ENCODE results near the gene RAD9A. TPM values are rescaled to one million over a fixed set of nuclear protein-coding genes. Genes with fewer than 3 reads are reported as not detected.

RAD9A gene
- total RNA-seq, 1 donor from 2014 or later, result 11.1 TPM

DNA sequence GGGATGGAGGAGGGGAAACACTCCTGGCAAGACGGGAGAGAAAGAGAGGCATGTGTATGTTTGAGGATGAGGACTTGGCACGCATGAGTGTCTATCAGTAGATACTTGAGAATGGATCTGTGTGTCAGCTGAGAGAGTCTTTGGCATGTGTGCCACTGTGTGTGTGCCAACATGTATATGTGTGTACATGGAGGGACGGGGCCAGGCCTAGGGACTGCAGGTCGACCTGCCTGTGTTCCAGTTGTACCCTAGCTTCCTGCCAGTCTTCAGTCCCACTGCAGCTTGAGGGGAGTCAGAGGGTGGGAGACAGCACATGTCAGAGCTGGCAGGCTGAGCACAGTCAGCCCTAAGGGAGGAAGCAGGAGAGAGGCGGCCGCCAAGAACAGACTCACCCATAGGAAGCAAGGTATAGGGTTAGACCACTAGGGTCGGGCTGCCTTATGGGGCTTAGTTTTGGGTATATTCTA, 24.0 kb upstream of the RAD9A start:
- no peak for DNase-seq (ENCODE audit: low spot score)
- H3K4me3 Mint-ChIP-seq (ENCODE audit: unreplicated experiment), result no peak overlapping the region
- H3K9me3 Mint-ChIP-seq (ENCODE audit: low read depth), result no peaks in the 10 kb centered on the region
- TF ChIP-seq CTCF (IDR thresholded peaks at IDR 0.05), result no peak
- H3K36me3 Mint-ChIP-seq (ENCODE audit: low read depth), result peaks cover 10% of the 10 kb centered on the region
- no peak overlapping the region for H3K27ac Mint-ChIP-seq (ENCODE audit: unreplicated experiment)
- no peaks in the 10 kb centered on the region for H3K27me3 Mint-ChIP-seq (ENCODE audit: low read depth)
- peaks cover 46% of the 10 kb centered on the region for H3K4me1 Mint-ChIP-seq (ENCODE audit: low read depth)

- H3K4me3 Mint-ChIP-seq (ENCODE audit: unreplicated experiment), result no peak overlapping the region
- DNase-seq (ENCODE audit: low spot score), result no peak
Observed at GRCh38 chr11:67368621-67369020, 23.2 kb upstream of the RAD9A start.

GRCh38 chr11:67369275-67369674, 22.5 kb upstream of the RAD9A start:
- Mint-ChIP-seq H3K36me3 (ENCODE audit: low read depth) (peaks cover 10% of the 10 kb centered on the region), H3K4me1 (ENCODE audit: low read depth) (peaks cover 51% of the 10 kb centered on the region), H3K4me3 (ENCODE audit: unreplicated experiment) (no peak overlapping the region), H3K9me3 (ENCODE audit: low read depth) (no peaks in the 10 kb centered on the region), H3K27ac (ENCODE audit: unreplicated experiment) (peak overlapping the region; percentile 85), H3K27me3 (ENCODE audit: low read depth) (no peaks in the 10 kb centered on the region)
- no peak for TF ChIP-seq CTCF (IDR thresholded peaks at IDR 0.05)
- no peak for DNase-seq (ENCODE audit: low spot score)

More at GRCh38 chr11:67368621-67369020, 23.2 kb upstream of the RAD9A start:
- Mint-ChIP-seq H3K9me3 (ENCODE audit: low read depth) (no peaks in the 10 kb centered on the region), H3K27me3 (ENCODE audit: low read depth) (no peaks in the 10 kb centered on the region), H3K36me3 (ENCODE audit: low read depth) (peaks cover 10% of the 10 kb centered on the region), H3K4me1 (ENCODE audit: low read depth) (peaks cover 46% of the 10 kb centered on the region), H3K27ac (ENCODE audit: unreplicated experiment) (no peak overlapping the region)
- TF ChIP-seq CTCF (IDR thresholded peaks at IDR 0.05), result no peak

DNA sequence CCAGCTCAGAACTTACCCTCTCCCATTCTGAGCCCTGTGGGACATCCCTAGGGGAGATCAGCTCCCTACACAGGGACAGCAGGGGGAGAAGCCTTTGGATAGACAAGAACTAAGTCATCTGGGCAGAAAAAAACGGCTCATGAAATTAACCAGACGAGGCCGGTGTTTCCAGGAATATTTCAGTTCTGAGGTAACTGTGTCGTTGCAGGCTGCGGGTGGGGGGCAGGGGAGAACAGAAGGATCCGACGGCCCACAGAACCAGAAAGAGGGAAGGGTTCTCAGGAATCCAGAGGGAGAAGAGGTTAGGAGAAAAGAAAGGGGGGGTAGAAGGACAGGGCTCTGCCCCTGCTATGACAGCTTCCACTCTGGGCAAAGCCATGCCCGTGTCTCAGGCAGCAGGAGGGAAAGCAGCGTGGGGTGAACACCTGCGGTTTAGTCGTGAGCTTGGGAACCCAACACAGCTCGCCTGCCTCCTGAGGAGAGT, 21.9 kb upstream of the RAD9A start:
- Mint-ChIP-seq H3K4me1 (ENCODE audit: low read depth) (peaks cover 57% of the 10 kb centered on the region), H3K4me3 (ENCODE audit: unreplicated experiment) (no peak overlapping the region), H3K27me3 (ENCODE audit: low read depth) (no peaks in the 10 kb centered on the region), H3K27ac (ENCODE audit: unreplicated experiment) (peak overlapping the region; percentile 85), H3K36me3 (ENCODE audit: low read depth) (peaks cover 7% of the 10 kb centered on the region), H3K9me3 (ENCODE audit: low read depth) (no peaks in the 10 kb centered on the region)
- no peak for TF ChIP-seq CTCF (IDR thresholded peaks at IDR 0.05)
- DNase-seq (ENCODE audit: low spot score), result no peak

DNA sequence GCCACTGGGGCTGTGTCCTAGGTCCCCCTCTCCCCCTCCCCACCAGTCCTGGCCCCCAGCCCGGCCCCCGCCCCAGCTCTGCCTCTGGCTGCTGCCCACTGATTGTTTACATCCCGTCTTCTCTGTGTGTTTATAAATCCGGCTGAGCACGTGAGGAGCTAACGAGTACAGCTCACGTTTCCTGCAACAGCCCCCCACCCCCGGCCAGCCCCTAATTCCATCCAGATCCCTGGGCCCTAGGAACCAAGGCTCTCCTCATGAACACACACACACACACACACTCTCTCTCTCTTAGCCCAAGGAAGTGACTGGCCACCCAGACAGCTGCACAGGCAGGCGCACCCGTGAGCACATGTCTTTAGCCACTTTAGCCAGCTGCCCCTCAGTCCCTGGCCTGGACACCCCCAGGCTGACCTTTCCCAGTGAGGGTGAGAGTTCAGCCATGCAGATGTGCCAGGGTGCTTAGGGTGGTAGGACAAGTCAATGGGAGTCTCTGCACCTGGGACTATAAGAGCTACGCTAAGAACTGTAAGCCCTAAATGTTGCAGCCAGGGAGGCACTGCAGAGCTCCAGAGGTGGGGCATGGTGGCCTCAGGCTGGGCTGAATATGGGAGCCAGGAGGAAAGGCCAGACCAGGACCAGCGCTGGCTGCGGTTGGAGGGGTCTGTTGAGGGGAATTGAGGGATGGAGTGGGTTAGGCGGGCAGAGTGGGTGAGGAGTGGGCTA, 21.3 kb upstream of the RAD9A start:
- DNase-seq (ENCODE audit: low spot score), result no peak
- Mint-ChIP-seq H3K4me1 (ENCODE audit: low read depth) (peaks cover 61% of the 10 kb centered on the region), H3K27me3 (ENCODE audit: low read depth) (no peaks in the 10 kb centered on the region), H3K27ac (ENCODE audit: unreplicated experiment) (peak overlapping the region; percentile 39), H3K9me3 (ENCODE audit: low read depth) (no peaks in the 10 kb centered on the region), H3K36me3 (ENCODE audit: low read depth) (peaks cover 5% of the 10 kb centered on the region), H3K4me3 (ENCODE audit: unreplicated experiment) (no peak overlapping the region)
- no peak for TF ChIP-seq CTCF (IDR thresholded peaks at IDR 0.05)
